SK-N-SH (cell line): ENCODE data around the gene SPTBN5. TPM values are rescaled to one million over a fixed set of nuclear protein-coding genes. Genes with fewer than 3 reads are reported as not detected.

Experiments used
- CTCF ChIA-PET: fragments of 300-600, 350-600 bp; formaldehyde crosslinking; extraction: SDS; loops from one replicate; lab custom pipeline; 2021; lab: Yijun Ruan, JAX
- POLR2A ChIA-PET: fragments of 350-600 bp; sonication (Branson Sonifier 250); formaldehyde crosslinking; extraction: SDS; loops from one replicate; lab custom pipeline; 2020; ENCODE audit warnings: antibody characterized with exemption, inconsistent platforms; lab: Yijun Ruan, JAX
- DNase-seq: peaks from one replicate; pipeline ENCODE4 v3.0.0; 2012
- H2AFZ ChIP-seq: fragments of 200-600 bp; sonication (generic); 2 replicates; pipeline ENCODE4 v1.8.1; 2016; ENCODE audit warnings: antibody characterized with exemption, mild to moderate bottlenecking, low read depth
- H3F3A ChIP-seq: fragments of 200-600 bp; sonication (generic); replicated peaks from 2 replicates; pipeline ENCODE3; 2016; ENCODE audit warnings: antibody characterized with exemption, mild to moderate bottlenecking; ENCODE audit not compliant: insufficient read depth
- H3K27ac ChIP-seq, 2 experiments: fragments of 200-500 bp in 1 of 2; fragments of 200-600 bp in 1 of 2; sonication (Bioruptor generic) in 1 of 2; sonication (generic), shearing (Covaris generic) in 1 of 2; 2 replicates each; pipeline versions ENCODE4 v1.5.1 to v1.6.1; 2014 to 2016; ENCODE audit warnings: low read depth in 2 of 2, inconsistent platforms in 1 of 2, low read length in 1 of 2, mild to moderate bottlenecking in 1 of 2, mixed read lengths in 1 of 2
- H3K27me3 ChIP-seq: fragments of 200-600 bp; sonication (generic), shearing (Covaris generic); 2 replicates; pipeline ENCODE4 v1.6.1; 2016; ENCODE audit warnings: mixed run types; ENCODE audit not compliant: insufficient read depth
- H3K36me3 ChIP-seq, 2 experiments: fragments of 200-500 bp in 1 of 2; fragments of 200-600 bp in 1 of 2; sonication (Bioruptor generic) in 1 of 2; sonication (generic) in 1 of 2; replicated peaks in 1 of 2; 2 replicates each; pipeline versions ENCODE3 to v1.5.1; 2014 to 2016; ENCODE audit warnings: low read length in 1 of 2, mild to moderate bottlenecking in 1 of 2; ENCODE audit not compliant: insufficient read depth in 2 of 2, control insufficient read depth in 1 of 2
- H3K4me1 ChIP-seq, 2 experiments: fragments of 200-500 bp in 1 of 2; fragments of 200-600 bp in 1 of 2; sonication (Bioruptor generic) in 1 of 2; sonication (generic), shearing (Covaris generic) in 1 of 2; 2 replicates each; pipeline versions ENCODE4 v1.5.1 to v1.6.1; 2014 to 2016; ENCODE audit warnings: low read depth in 1 of 2, low read length in 1 of 2, mixed run types in 1 of 2; ENCODE audit not compliant: insufficient read depth in 2 of 2, control insufficient read depth in 1 of 2
- H3K4me2 ChIP-seq: fragments of 200-600 bp; sonication (generic), shearing (Covaris generic); 2 replicates; pipeline ENCODE4 v1.6.1; 2017; ENCODE audit warnings: mixed run types
- H3K4me3 ChIP-seq, 2 experiments: fragments of 200-500 bp in 1 of 2; fragments of 200-600 bp in 1 of 2; sonication (Bioruptor generic) in 1 of 2; sonication (generic), shearing (Covaris generic) in 1 of 2; 2 replicates each; pipeline versions ENCODE4 v1.5.1 to v1.8.1; 2014 to 2016; ENCODE audit warnings: low read depth in 2 of 2, inconsistent platforms in 1 of 2, low read length in 1 of 2, mild to moderate bottlenecking in 1 of 2, mixed read lengths in 1 of 2, moderate library complexity in 1 of 2
- H3K79me2 ChIP-seq: fragments of 200-600 bp; sonication (generic); 2 replicates; pipeline ENCODE4 v1.8.1; 2017; ENCODE audit warnings: mild to moderate bottlenecking; ENCODE audit not compliant: insufficient read depth
- H3K9ac ChIP-seq: fragments of 200-600 bp; sonication (generic); 2 replicates; pipeline ENCODE4 v1.6.1; 2017; ENCODE audit warnings: mixed run types
- H3K9me2 ChIP-seq: fragments of 200-600 bp; sonication (generic); 2 replicates; pipeline ENCODE4 v1.6.1; 2017; ENCODE audit warnings: mixed run types
- H3K9me3 ChIP-seq: fragments of 200-600 bp; sonication (generic); 2 replicates; pipeline ENCODE4 v1.6.1; 2017; ENCODE audit warnings: mixed run types, mild to moderate bottlenecking, moderate library complexity
- H4K20me1 ChIP-seq: fragments of 200-600 bp; sonication (generic); 2 replicates; pipeline ENCODE4 v1.6.1; 2017; ENCODE audit warnings: mild to moderate bottlenecking, mixed run types; ENCODE audit not compliant: insufficient read depth
- CTCF ChIP-seq: fragments of 200-600 bp; sonication (generic); IDR thresholded peaks from 2 replicates; pipeline ENCODE4 v1.6.1; 2017; ENCODE audit warnings: antibody characterized with exemption, mild to moderate bottlenecking, moderate library complexity
- ELF1 ChIP-seq: IDR thresholded peaks from 2 replicates; pipeline ENCODE4 v1.4.0; 2012
- EP300 ChIP-seq, 2 experiments: IDR thresholded peaks; 2 replicates each; pipeline versions ENCODE4 v1.4.0 to v1.6.1; 2012; ENCODE audit warnings: borderline replicate concordance in 1 of 2, low read depth in 1 of 2, low read length in 1 of 2
- EZH2phosphoT487 ChIP-seq: fragments of 200-600 bp; sonication (generic); IDR thresholded peaks from 2 replicates; pipeline ENCODE4 v1.6.1; 2017; ENCODE audit warnings: low read depth, mixed run types, mild to moderate bottlenecking, antibody characterized with exemption, moderate library complexity, borderline replicate concordance
- FOSL2 ChIP-seq: IDR thresholded peaks from 2 replicates; pipeline ENCODE4 v1.4.0; 2012; ENCODE audit warnings: low read depth, mild to moderate bottlenecking, moderate library complexity, borderline replicate concordance
- GATA2 ChIP-seq: sonication (generic); formaldehyde crosslinking; IDR thresholded peaks from 2 replicates; pipeline ENCODE4 v1.5.0; 2020; ENCODE audit warnings: mild to moderate bottlenecking, missing genetic modification reagents
- MEF2A ChIP-seq: IDR thresholded peaks from 2 replicates; pipeline ENCODE4 v1.4.0; 2012; ENCODE audit warnings: low read depth, borderline replicate concordance
- MXI1 ChIP-seq: IDR thresholded peaks from 2 replicates; pipeline ENCODE4 v1.6.1; 2012; ENCODE audit warnings: mild to moderate bottlenecking, low read depth, low read length, improper control_type of control experiment
- NFIC ChIP-seq: IDR thresholded peaks from 2 replicates; pipeline ENCODE4 v1.4.0; 2012; ENCODE audit warnings: borderline replicate concordance
- POLR2AphosphoS5 ChIP-seq: IDR thresholded peaks from 2 replicates; pipeline ENCODE4 v1.6.1; 2012; ENCODE audit warnings: low read depth, low read length
- RCOR1 ChIP-seq: fragments of 150-350 bp; IDR thresholded peaks from 2 replicates; pipeline ENCODE4 v1.6.1; 2017; ENCODE audit warnings: antibody characterized with exemption, low read length
- REST ChIP-seq: IDR thresholded peaks from 2 replicates; pipeline ENCODE4 v1.6.1; 2012; ENCODE audit warnings: mild to moderate bottlenecking, low read depth, low read length, moderate library complexity
- RFX5 ChIP-seq: IDR thresholded peaks from 2 replicates; pipeline ENCODE4 v1.6.1; 2012; ENCODE audit warnings: mild to moderate bottlenecking, improper control_type of control experiment, low read length
- RXRA ChIP-seq: IDR thresholded peaks from 2 replicates; pipeline ENCODE4 v1.4.0; 2012; ENCODE audit warnings: low read depth, mild to moderate bottlenecking, borderline replicate concordance
- SIN3A ChIP-seq: IDR thresholded peaks from 2 replicates; pipeline ENCODE4 v1.6.1; 2012; ENCODE audit warnings: low read depth, mild to moderate bottlenecking, low read length, moderate library complexity, borderline replicate concordance
- SMC3 ChIP-seq: IDR thresholded peaks from 2 replicates; pipeline ENCODE4 v1.6.1; 2012; ENCODE audit warnings: low read depth, low read length, improper control_type of control experiment
- TCF12 ChIP-seq: IDR thresholded peaks from 2 replicates; pipeline ENCODE4 v1.4.0; 2012
- USF2 ChIP-seq: fragments of 150-350 bp; IDR thresholded peaks from 2 replicates; pipeline ENCODE4 v1.6.1; 2017; ENCODE audit warnings: antibody characterized with exemption, low read length, low read depth, borderline replicate concordance
- ZBTB33 ChIP-seq: IDR thresholded peaks from 2 replicates; pipeline ENCODE4 v1.4.0; 2012; ENCODE audit warnings: low read depth, borderline replicate concordance
- whole genome bisulfite sequencing: methylation state at CpG from one replicate; pipeline ENCODE4 v1.1.6; 2017; ENCODE audit warnings: low lambda C conversion rate; 5-methylcytosine and 5-hydroxymethylcytosine counted together
- polyA plus RNA-seq, 3 experiments: library from polyadenylated mRNA; depleted of rRNA; stranded (reverse); fragments of >200 nt; gene quantifications; 2 replicates each; pipeline ENCODE4 v1.2.3, GENCODE V29; 2012

SPTBN5 gene
- polyA plus RNA-seq, 1 of the 3 experiments (the other 2 are of a cell fraction), result 0.23 TPM

GRCh38 chr15:41822957-41823356, 70.9 kb downstream of the SPTBN5 start (continued):
- TF ChIP-seq REST (no peak), POLR2AphosphoS5 (no peak), ELF1 (no peak), GATA2 (CRISPR knock-in tag) (no peak)

GRCh38 chr15:41822471-41822870, 71.4 kb downstream of the SPTBN5 start:
- H3K9ac ChIP-seq, result no peak overlapping the region
- H3F3A ChIP-seq, result no peaks in the 10 kb centered on the region
- peaks cover 0 to 3% of the 10 kb centered on the region in 2 experiments; a peak in 1 of 4 replicates for H3K4me1 ChIP-seq
- no peaks in the 10 kb centered on the region for H3K79me2 ChIP-seq
- POLR2A ChIA-PET, result no interaction called here
- H3K36me3 ChIP-seq, result peaks cover 0 to 61% of the 10 kb centered on the region in 2 experiments
- no peak overlapping the region for H2AFZ ChIP-seq
- H3K4me2 ChIP-seq, result no peak overlapping the region
- H3K9me3 ChIP-seq, result no peaks in the 10 kb centered on the region
- no peaks in the 10 kb centered on the region for H3K27me3 ChIP-seq
- H3K9me2 ChIP-seq, result no peaks in the 10 kb centered on the region
- H3K4me3 ChIP-seq, result no peak overlapping the region
- CTCF ChIA-PET, result interaction anchor here (1.6 to 8.6 kb wide), 4 partner anchors 11 to 218 kb away, joined by 5 to 66 read pairs (median 14); partner anchors contain the start of gene MAPKBP1
- no peak overlapping the region for H3K27ac ChIP-seq
- H4K20me1 ChIP-seq, result no peaks in the 10 kb centered on the region
- no peak for DNase-seq
- TF ChIP-seq USF2, result no peak
- TF ChIP-seq TCF12, result no peak
- TF ChIP-seq RCOR1, result no peak
- no peak for TF ChIP-seq SIN3A
- TF ChIP-seq CTCF, result no peak
- no peak for TF ChIP-seq POLR2AphosphoS5
- no peak for TF ChIP-seq MXI1
- no peak for TF ChIP-seq RFX5
- TF ChIP-seq ZBTB33, result no peak
- TF ChIP-seq NFIC, result no peak
- TF ChIP-seq SMC3, result no peak
- TF ChIP-seq RXRA, result no peak
- no peak for TF ChIP-seq MEF2A
- no peak for TF ChIP-seq EZH2phosphoT487
- no peak for TF ChIP-seq FOSL2
- TF ChIP-seq EP300 (IDR thresholded peaks at IDR 0.05; ENCODE audit: borderline replicate concordance in 1 of 2, low read depth in 1 of 2, low read length in 1 of 2), result no peak
- TF ChIP-seq GATA2 (CRISPR knock-in tag), result no peak
- WGBS, result 97% methylated on average over 6 of the region's 6 CpGs
